SHP77 (cell line): Measurements from ENCODE around the gene PRKN.

Source experiments
- DNase-seq, 2 experiments: peaks; one replicate each; lab custom pipeline; 2025; lab: John Stamatoyannopoulos, UW

Gene PRKN

DNA sequence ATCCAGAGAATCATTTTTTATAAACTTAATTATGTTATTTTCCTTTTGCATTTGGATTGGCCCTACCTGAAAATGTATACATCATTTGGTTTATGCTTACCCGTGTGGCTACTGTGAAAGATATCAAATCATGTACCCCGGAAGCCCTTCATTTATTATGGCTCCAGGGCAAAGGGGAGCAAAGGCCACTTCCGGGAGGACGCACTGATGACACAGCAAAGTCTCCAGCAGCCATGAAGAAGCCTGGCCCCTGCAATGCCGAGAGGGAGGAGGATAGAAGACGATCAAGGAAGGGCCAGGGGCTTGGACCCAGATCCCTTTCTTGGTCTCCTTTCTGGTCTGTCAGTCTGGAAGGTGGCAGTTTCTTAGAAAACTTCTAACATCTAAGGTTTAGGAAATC, 1073.4 kb downstream of the PRKN start:
- no peak for DNase-seq

DNA sequence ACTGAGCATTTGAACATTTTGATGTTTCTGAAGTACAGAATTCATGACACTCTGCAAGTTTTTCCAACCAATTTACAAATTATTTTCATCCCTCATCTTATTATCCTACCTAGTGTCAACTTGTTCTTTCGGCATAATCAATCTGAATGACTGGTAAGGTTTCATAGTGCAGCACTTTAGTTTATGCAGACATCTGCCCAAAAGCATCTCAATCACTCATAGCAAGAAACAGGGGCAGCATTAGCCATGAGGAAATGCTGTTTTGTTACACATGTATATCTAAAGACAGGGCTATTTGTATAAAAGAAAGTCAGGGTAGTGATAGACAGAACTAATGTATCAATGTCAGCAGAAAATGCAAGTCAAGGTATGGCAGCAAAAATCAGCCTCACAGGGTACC, 1075.6 kb downstream of the PRKN start:
- no peak for DNase-seq

DNA sequence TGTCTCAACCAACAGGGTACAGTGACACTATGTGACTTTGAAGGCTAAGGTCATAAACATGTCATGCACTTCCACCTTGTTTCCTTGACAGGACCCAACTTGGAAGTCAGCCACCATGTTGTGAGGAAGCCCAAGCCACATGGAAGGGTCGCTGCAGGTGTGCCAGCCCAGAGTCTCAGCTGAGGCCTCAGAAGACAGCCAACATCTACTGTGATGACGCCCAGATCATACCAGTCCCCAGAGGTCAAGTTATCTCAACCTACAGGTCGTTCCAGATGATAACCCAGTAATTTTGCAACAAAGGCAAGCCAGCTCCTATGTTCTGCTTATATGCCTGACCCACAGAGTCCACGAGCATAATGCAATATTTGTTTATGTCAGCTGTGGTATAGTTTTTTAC, 1077.7 kb downstream of the PRKN start:
- no peak for DNase-seq

DNA sequence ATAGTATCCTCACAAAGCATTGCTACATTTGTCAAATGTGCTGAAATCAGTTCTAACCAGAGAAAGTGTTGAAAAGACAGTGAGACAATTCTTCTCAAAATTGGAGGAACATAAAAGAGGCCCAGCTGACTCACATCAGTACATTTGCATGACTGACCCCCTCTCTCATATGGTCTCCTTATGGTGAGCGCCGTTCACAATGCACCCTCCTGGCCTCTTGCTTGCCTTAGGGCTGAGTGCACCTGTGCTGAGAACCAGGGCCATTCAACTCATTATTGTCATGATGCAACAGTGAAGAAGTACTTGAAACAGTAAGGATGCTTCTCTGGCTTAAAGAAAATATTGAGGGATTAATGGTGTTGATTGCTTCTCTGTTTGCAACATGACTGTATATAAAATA, 1078.5 kb downstream of the PRKN start:
- no peak for DNase-seq

DNA sequence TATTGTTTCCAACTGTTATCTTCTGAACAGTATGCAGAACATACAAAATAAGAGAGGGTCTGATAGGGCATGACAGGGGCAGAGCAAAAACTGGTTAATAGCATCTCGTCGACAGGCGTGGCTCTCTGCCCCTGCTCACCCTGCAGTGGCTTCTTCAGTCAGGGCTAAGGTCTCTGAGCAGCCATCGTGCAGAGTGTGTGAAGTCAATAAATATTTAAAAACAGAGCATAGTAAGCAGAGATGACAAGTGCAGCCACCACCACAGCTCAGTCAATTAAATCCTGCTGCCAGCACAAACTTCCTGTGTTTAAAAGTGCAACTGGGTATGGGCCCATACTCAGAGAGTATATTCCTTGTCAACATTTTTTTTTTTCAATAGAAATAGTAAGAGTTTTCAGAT, 1080.3 kb downstream of the PRKN start:
- DNase-seq = no peak

DNA sequence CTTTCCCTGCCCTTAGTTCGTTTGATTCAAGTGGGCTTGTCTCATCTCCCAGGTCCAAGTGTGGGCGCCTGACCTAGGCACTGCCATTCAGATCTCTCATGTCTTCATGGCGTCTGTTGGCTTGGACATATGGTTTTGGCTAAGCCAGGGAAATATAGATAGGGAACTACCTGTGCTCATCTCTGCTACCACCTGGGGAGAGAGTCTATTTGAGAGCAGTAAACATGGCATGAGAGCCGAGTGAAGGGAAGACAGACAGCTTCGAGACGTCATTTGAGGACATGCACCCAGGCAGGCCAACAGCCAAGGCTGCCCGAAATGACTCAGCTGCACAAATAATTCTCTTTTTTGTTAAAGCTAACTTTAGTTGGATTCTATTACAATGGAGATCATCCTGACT, 1083.0 kb downstream of the PRKN start:
- DNase-seq = no peak

DNA sequence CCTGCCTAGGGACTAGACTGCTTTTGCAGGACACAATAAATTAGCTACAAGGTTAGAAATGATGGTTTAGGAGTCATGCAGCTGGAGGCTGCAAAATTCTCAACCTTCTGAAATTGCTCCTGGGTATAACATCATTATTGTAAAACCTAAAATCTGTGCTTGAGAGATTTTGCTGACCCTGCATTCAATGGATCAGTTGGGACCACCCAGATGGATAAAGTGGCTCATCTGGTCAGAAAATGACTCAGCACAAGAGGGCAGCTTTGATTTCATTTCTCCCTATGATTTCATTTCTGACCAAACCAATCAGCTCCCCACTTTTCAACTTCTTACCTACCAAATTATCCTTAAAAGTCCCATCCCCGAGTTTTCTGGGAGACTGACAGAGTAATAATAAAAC, 1086.4 kb downstream of the PRKN start:
- DNase-seq = no peak

DNA sequence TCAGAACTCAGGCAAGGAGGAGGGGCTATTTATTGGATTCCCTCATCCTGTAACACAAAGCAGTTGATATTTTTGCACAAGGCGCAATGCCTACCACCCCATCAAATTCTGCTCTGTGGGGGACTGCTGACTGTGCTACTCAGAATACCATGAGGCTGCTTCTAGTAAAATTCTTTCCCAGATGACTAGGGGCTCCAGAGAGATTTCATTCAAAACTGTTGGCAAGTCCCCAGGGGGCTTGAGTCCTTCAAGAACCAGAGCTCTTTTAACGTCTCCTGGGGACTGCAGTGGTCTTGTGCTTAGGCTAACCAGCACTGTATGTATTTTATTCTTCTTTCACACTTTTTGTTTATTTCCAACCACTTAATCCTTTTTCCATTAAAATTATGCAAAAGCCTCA, 1087.8 kb downstream of the PRKN start:
- no peak for DNase-seq

DNA sequence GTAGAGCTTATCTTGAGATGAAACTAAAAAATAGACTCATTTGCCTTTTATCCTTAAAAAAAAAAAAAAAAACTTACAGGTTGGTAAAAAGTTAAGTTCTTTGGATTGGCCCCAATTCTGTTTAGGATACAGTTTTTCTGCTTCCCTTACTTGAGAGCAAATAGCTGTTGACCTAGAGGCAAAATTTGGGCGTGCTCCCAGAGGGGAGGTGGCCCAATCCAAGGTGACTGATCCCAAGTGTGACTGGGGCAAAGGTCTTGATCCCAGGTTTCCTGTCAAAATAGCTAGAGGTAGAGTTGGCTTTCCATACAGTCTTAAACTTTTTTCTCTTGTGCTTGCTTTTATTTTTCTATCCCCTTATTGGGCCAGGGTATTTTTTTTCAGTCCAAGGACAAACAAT, 1089.9 kb downstream of the PRKN start:
- DNase-seq = no peak

DNA sequence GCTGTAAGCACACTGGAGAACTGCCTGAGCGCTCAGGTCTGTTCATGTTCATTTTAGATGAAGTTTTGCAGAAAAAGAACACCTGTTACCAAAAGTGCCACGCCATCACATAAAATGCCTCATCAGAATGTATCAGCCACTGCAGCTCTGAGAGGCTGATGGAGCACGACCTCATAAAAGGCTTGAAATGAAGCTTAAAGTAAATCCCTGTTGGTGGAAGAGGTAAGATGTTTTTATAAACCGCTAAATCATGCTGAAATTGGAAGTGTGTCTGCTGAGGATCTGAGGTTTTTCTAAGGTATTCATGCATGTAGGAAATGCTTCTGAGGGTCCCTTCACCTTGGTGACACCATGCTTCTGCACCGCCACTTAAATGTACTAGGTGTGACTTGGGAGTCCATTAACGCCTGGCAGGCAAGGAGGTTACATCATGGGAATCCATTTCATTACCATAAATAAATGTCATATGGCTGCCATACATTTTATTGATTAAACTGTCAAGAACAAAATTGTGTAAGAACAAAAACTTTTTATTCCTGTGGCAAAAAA, 1090.6 kb downstream of the PRKN start:
- no peak for DNase-seq

DNA sequence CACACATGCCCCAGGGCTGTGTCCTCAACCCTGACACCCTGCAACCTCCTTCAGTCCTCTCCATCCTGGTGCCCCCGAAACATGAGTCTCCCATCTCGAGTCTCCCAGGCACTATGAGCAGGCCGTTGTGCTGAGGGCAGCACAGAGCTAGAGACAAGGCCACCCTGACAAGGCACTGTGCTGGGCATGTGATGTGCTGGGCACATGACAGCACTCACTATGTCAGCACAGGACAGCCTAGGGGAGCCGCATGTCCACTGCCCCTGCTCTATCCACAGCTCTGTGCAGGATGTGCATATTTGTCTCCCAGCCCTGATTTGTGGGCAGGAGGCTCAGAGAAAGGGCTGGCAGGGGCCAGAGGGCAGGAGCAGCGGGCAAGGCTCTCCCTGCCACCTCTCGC, 1091.6 kb downstream of the PRKN start:
- DNase-seq = no peak

DNA sequence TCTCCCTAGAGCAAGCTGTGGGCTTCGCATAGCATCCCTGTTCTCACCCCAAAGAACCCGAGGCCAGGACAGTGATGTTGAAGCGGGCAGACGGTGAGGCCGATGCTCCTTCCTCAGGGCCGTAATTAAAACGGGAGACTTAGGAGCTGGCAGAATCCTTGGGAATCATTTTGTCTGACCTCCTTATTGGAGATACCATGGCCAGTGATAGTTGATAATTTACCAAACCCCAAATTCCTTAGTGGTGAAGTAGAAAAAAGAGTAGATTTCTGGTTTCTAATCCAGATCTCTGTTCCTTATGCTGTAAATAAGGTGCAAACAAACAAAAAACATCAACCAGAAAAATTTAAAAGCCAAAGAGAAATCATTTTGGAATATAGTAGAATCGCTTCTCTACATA, 1092.7 kb downstream of the PRKN start:
- no peak for DNase-seq

DNA sequence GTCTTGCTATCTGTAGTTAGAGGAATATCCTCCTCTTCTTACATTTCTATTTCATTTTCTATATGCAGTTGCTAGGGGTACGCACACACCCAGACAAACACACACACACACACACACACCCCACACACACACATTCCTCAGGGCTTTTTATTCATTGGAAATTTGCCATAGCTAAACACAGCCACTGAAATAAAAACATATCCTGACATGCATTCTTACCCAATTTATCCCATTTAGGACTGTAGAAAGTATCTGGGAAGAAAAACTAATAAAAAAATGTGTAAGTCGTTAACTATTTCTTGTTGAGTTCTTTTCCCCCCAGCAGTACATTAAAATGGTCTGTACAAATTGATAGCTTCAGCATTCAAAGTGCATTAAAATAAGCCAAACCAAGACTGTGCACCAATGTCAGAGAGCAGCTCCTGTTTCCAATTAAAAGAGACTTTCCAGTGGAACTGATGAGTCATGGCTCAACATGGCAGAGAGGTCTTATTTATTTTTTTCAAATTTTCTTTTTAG, 1095.8 kb downstream of the PRKN start:
- DNase-seq = no peak

DNA sequence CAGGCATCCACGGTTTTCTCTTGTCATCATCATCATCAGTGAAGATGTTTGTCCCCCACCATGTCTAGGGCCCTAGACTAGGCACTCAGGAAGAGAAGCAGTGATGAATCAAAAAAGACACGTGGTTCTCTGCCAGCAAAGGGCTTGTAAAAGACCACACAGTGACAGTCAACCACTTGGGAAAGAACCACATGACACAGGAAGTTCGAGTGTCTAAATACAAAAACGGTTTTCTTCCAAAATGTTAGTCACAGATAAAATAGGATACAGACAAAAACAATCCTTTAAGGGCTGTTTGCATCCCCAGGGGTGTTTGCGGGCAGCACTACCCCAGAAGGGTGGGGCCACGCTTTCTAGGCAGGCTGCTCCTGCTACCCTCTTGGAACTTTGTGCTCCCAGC, 1096.9 kb downstream of the PRKN start:
- no peak for DNase-seq

DNA sequence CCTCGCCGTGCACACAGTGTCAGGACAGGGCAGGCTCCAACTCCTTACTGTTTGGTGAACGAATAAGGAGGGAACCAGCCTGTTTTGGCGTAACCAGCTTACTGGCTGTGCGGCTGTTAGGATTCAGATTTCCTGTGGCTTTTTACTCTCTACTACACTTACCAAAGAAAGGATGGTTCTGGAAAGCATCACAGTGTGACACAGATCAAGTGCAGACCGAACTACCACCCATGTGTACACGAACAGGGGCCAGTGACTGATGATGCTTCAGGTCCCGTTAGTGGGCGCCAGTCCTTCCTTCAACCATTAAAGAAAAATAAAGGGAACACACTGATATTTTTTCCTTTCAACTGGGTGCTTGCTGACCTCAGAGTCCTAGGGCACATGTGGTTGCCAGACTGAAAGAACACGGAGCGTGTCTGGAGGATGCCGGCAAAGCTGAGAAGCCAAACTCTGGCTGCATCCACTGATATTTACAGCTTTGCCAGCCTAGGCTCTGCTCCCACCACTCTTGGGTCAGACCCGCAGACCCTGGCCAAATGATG, 1101.4 kb downstream of the PRKN start:
- DNase-seq = no peak

DNA sequence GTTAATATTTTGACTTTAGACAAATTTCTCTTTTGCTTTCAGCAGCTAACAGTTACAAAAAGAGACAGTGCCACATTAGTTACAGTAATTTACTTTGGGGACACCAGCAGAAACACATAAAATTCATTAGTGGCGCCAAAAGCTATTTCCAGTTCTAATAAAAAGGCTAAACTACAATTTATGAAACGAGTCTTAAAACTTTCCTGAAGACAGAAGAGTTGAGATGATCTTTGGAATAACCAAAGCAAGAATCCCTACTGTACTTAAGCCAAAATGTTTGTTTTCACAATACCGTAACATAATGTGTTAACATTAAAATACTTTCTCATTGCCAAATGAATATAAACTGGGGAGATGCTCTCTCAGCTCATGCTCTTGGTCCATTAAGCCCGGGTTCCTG, 1103.5 kb downstream of the PRKN start:
- no peak for DNase-seq

DNA sequence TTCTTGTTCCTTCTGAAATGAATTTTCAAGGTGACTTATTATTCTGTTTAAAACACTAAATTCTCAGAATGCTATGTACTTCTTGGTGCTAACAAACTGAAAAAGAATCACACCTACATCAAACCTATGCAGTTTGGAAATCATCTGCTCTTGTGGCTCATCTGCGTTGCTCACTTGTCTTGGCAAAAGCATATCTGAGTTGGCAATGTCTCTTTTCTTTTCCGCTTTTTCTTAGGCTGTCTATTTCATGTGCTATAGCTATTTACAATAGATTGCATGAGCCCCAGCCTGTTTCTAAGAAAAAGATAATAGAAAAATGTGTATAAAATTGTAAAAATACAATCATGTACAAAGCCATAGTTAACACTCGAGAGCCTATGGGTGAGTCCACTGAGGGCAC, 1104.8 kb downstream of the PRKN start:
- no peak for DNase-seq

DNA sequence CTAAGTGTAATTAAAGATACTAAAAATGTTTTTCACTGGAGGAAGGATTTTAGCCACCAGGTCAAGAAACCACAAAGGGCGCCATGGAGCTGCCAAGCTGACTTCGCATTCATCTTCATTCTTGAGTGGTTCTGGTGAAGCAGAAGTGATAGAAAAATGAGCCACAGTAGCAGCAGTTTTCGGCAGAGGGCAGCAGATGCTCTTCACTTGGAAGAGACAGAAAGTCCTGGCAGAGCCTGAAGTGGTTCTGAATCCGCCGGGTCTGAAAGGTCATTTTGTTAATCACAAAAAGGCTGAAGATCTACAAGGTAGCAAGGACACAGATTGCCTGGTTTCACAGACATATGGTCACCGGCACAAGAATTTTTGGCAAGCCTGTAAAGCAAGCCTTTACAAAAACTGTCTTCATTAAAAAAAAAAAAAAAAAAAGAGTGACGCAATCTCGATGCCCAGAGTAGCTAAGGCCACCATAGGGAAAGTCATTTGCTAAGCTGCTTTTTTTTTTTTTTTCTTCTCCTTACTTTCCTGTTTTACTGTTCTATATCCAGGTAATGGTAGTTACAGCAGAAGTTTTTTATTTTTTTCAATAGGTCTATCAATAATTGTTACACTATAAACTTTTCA, 1108.6 kb downstream of the PRKN start:
- peak; percentile 25 to 65 for DNase-seq

DNA sequence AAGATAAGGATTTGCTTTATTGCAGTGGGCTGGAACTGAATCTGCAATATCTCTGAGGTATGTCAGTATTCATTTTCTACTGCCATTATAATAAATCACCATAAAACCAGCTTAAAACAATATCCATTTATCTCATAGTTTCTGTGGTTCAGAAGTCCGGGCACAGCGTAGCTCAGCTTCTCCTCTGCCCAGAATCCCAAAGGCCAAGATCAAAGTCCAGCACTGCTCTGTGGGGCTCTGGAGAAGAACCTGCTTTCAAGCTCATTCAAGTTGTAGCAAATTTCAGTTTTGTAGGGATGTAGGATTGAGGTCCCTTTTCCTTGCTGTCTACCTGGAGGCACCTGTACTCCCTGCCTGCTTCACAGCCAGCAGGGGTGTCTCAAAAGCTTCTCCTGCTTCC, 1113.9 kb downstream of the PRKN start:
- DNase-seq = no peak

DNA sequence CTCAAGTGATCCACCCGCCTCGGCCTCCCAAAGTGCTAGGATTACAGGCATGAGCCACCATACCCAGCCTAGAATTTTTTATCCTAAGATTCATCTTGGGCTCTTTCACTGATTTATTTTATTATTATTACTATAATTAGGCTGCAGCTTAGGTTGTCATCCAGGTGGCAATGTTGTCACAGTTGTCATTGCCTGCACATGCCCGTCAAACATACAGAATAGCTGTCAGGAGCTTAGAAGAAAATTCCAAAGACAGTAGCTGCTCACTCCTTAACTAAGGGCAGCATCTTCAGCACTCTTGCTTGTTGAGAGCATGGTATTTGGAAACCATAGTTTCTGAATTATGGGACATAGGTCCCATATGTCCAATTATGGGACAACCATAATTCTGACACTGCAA, 1118.8 kb downstream of the PRKN start:
- no peak for DNase-seq

DNA sequence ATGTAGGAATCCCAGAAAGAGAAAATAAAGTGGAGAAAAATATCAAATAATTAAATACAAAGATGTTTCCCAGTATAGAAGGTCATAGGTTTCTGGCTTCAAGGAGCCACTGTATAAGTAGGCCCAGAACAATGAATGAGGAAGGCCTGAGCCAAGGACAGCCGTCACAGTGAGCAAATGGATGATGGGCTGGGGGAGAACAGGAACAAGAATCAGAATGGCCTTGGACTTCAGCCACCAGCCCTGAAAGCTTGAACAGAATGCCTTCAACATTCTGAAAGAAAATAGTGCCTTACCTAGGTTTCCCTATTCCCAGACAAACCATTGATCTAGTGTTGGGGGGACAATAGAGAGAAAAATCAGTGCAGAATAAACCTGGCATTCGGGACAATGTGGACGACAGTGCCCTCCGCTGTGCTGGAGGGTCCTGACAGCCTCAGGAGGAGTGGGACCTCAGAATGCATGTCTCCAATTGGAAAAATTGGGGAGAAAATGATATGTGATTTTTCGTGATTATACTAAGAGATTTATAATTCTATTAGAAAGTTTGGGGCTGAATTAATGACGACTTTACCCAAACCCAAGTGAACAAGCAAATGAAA, 1119.8 kb downstream of the PRKN start:
- no peak for DNase-seq

DNA sequence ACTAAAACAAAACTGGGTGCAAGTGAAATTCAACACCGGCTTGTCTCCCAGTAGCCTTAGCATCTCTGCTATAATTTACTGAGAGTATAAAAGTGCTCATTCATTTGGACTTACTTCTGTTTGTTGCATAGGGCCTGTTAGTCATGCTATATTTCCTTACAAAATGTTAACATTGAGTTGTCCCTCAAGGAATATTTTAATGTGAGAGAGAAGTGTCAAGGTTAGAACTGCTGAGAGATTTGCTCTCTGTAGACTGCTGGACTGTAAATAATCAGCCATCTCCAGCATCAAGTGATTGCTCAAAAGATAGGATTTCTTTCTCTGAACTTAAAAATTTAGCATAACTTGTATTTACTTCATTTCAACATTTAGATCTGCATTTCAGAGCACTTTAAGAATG, 1125.2 kb downstream of the PRKN start:
- DNase-seq = no peak

DNA sequence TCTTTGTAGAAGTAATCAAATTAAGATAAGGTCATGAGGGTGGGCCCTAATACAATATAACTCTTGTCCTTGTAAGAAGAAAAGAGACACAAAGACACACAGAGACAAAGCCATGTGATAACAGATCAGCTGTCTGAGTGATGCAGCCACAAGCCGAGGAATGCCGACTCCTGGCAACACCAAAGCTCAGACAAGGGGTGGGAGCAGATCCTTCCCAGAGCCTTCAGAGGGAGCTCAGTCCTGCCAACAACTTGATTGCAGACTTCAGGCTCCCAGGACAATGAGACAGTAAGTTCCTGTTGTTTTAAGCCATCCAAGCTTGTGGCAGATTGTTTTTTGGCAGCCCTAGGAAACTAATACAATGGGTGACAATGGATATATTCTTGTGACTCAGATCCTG, 1128.7 kb downstream of the PRKN start:
- no peak for DNase-seq
